Measurements from ENCODE around the gene IKZF2. TPM values are rescaled to one million over a fixed set of nuclear protein-coding genes. Genes with fewer than 3 reads are reported as not detected.

Gene IKZF2
- total RNA-seq, 1 donor from 2014 or later: 3.3 TPM

- no peak for DNase-seq (ENCODE audit: extremely low read depth, low read depth, low spot score)
Measured at GRCh38 chr2:213156717-213157116, 5.3 kb upstream of the IKZF2 start.

DNA sequence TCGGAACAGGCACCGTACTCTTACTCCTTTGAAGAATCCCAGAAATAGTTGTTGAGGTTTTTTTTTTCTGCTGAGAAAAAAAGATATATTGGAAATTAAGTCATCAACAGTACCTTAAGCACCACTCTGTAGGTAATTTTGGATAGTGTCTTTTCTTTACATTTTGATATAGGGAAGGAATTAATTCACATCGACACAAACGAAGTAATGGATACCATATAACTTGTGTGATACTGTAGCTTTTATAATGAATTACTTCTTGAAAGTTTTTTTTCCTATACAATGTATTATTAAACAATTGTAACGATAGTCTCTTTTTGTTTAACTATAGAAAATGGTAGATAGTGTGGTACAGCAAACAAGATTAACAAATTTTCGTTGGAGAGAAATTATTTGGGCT lies 1.5 kb upstream of the IKZF2 start:
- DNase-seq (ENCODE audit: extremely low read depth, low read depth, low spot score): no peak

DNA sequence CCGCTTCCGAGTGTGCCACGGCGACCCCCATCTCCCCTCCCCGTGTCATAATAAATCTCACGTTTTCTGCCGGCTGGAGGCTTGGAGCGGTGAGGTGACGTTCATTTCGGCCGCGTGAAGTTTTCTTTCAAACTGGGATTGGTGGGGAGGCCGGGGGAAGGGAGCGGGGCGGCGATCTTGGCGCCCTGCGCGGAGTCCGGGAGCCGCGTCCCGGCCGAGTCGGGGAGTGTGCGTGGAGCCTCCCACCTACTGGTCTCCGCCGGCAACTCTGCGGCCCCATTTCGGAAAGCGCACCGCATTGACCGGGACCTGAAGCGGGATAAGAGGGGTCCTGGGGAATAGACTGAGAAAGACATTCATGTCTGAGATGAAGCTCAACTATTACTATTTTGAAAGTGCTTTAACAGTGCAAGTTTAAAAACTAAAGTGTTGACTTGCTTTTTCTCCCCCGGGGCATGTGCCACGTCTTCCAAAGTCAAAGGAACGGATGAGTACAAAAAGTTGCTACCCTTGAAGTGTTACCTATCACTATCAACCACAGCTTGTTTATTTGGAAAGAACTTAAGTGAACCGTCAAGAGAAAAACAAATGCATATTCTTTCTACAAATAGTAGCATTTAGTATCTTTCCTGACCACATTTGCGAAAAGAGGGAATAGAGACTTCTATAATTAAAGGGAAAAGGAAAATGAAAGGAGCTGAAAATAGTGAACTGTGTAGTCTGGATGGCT lies 818 bp upstream of the IKZF2 start:
- no peak for DNase-seq (ENCODE audit: extremely low read depth, low read depth, low spot score)

GRCh38 chr2:213150315-213151097 lies 906 bp downstream of the IKZF2 start:
- DNase-seq (ENCODE audit: extremely low read depth, low read depth, low spot score): no peak

GRCh38 chr2:213149949-213150314 lies 1.5 kb downstream of the IKZF2 start:
- DNase-seq (ENCODE audit: extremely low read depth, low read depth, low spot score): no peak

- DNase-seq (ENCODE audit: extremely low read depth, low read depth, low spot score): no peak
Measured at GRCh38 chr2:213149294-213149875, 2.0 kb downstream of the IKZF2 start.

DNA sequence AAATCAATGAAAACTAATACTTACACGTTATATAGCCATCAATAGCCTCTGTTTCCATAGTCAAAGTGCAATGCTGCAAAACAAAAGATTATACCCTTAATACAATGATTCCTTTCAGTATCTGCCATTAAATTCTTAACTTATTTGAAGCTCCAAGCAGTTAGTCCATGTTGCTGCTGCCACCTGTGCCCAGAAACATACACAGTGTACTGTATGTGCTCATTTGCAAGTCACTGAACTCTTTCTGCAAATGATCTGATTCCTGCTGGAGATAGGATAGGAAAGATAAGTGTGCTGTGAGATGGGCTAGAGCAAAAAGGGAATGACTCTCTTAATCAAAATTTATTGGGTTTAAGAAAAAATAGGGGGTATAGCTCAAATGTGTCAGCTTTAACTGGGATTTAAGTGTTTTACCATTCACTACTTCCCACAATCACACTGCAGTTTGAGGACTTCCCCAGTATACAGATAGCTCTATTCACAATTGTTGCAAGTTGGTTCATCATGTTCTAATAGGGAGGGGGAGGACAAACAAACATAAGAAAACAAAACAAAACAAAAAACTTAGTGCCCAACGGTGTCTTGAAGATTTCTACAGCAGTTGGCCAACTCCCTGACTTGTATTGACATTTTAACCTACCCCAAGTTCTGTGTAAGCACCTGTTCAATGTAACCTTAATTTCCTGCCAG lies 2.7 kb downstream of the IKZF2 start:
- DNase-seq (ENCODE audit: extremely low read depth, low read depth, low spot score): no peak

GRCh38 chr2:213147538-213147937 lies 3.9 kb downstream of the IKZF2 start:
- no peak for DNase-seq (ENCODE audit: extremely low read depth, low read depth, low spot score)

GRCh38 chr2:213145715-213146242 lies 5.6 kb downstream of the IKZF2 start:
- DNase-seq (ENCODE audit: extremely low read depth, low read depth, low spot score): no peak

GRCh38 chr2:213137064-213137463 lies 14.3 kb downstream of the IKZF2 start:
- DNase-seq (ENCODE audit: extremely low read depth, low read depth, low spot score): no peak

- DNase-seq (ENCODE audit: extremely low read depth, low read depth, low spot score): no peak
Measured at GRCh38 chr2:213129311-213129710, 22.1 kb downstream of the IKZF2 start.

DNA sequence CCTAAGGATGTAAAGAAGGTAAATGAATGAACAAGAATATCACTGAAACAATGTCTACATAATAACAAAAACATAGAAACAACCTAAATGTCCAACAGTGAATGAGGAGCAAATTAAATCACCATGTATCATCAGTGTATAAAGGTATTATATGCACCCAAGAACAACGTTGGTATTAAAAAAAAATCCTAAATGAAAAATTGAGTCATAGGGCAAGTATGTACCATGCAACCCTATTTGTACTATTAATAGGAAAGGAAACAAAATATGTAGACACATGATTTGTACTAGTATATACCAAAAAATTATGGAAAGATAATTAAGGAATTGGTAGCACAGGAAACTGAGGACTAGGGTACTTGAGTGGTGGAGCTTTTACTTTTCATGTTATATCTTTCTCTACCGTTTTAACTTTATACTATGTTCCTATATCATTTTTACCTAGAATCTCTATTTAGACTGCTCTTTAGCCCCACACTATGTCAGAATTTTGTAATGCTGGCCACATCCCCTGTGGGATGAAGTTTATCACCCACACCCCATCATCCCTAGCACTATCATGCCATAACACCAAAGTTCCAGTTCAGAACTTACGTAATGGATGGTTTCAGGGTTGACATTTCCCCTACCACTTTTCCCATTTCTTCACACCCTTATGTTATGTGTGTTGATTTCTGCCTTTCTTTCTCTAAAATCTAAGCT lies 25.6 kb downstream of the IKZF2 start:
- DNase-seq (ENCODE audit: extremely low read depth, low read depth, low spot score): no peak

- no peak for DNase-seq (ENCODE audit: extremely low read depth, low read depth, low spot score)
Measured at GRCh38 chr2:213122725-213123124, 28.7 kb downstream of the IKZF2 start.

GRCh38 chr2:213121690-213122089 lies 29.7 kb downstream of the IKZF2 start:
- no peak for DNase-seq (ENCODE audit: extremely low read depth, low read depth, low spot score)

- DNase-seq (ENCODE audit: extremely low read depth, low read depth, low spot score): no peak
Measured at GRCh38 chr2:213119061-213119809, 32.2 kb downstream of the IKZF2 start.

DNA sequence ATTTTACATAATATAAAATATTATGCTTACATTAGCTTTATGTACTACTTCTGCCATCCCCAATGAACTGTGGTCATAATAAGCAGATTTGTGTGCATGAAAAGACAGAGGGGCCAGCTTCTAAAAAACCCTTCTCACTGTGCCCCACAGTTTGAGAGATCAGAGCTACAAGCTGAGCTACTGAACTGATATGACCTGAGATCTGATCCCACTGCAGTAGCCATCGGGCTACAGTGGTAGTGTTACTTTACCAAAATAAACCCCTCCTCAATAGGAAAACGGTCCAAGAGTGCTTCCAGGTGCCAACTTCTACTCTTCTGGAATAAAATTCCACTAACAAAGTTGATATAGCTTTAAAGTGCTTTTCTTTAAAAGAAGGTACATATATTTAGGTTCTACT lies 43.1 kb downstream of the IKZF2 start:
- DNase-seq (ENCODE audit: extremely low read depth, low read depth, low spot score): no peak

- DNase-seq (ENCODE audit: extremely low read depth, low read depth, low spot score): no peak
Measured at GRCh38 chr2:213107728-213108127, 43.7 kb downstream of the IKZF2 start.

GRCh38 chr2:213105212-213105611 lies 46.2 kb downstream of the IKZF2 start:
- no peak for DNase-seq (ENCODE audit: extremely low read depth, low read depth, low spot score)

DNA sequence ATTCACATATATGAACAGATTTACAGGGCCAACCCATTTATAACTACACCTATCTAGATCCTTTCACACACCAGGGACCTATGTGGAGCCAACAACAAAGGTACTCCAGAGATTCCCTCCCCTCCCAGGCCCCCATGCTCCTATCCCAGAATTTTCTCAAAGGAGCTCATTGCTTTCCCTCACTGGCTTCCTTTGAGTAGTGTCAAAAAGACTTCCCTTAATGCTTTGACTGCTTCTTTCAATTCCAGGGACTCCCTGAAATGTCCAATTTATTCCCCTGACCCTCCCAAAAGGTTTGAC lies 46.6 kb downstream of the IKZF2 start:
- DNase-seq (ENCODE audit: extremely low read depth, low read depth, low spot score): no peak

Measured in glomerular endothelial cell (primary cell).